Measurements from ENCODE around the gene PNRC1.

GRCh38 chr6:89084954-89085353 lies 4.4 kb downstream of the PNRC1 start:
- TF ChIP-seq CTCF (conservative IDR thresholded peaks at IDR 0.05; ENCODE audit: low read depth, low read length) (no peak), EZH2 (IDR thresholded peaks at IDR 0.05; ENCODE audit: low read length, unreplicated experiment) (no peak), EZH2phosphoT487 (IDR thresholded peaks at IDR 0.05; ENCODE audit: borderline replicate concordance, low read length) (no peak)

Measured in PC-3 (cell line).